Activated CD8-positive, alpha-beta memory T cell treated with anti-CD3 and anti-CD28 coated beads for 36 hours (primary cell): ENCODE measurements around the gene AMBRA1. TPM values are rescaled to one million over a fixed set of nuclear protein-coding genes. Genes with fewer than 3 reads are reported as not detected.

Experiments used
- total RNA-seq, 2 experiments: library from RNA; stranded (reverse); gene quantifications; one replicate each; pipeline ENCODE4 v1.2.3, GENCODE V29; 2021

Gene AMBRA1
- total RNA-seq, 2 experiments from 2014 or later, result 28.7 to 28.9 TPM

Other genes starting within 250 kb of the AMBRA1 start
- 10 to 100 TPM; 76.0 to 81.4 TPM for gene DGKZ, start 246.6 kb downstream of the AMBRA1 start, total RNA-seq
- gene MDK, start 212.4 kb downstream of the AMBRA1 start, total RNA-seq, result 1 to 10 TPM in 1 of 2 experiments, under 1 TPM in 1; 0.90 to 1.6 TPM
- not detected for gene CHRM4, start 202.2 kb downstream of the AMBRA1 start, total RNA-seq
- gene HARBI1, start 23.2 kb upstream of the AMBRA1 start, total RNA-seq, result 1 to 10 TPM; 3.5 to 3.6 TPM
- 10 to 100 TPM; 52.5 to 59.0 TPM for gene ATG13, start 23.5 kb upstream of the AMBRA1 start, total RNA-seq
- 10 to 100 TPM; 52.9 to 54.4 TPM for gene ARHGAP1, start 106.6 kb upstream of the AMBRA1 start, total RNA-seq
- 10 to 100 TPM; 11.4 to 12.0 TPM for gene ZNF408, start 107.0 kb upstream of the AMBRA1 start, total RNA-seq
- not detected for gene F2, start 125.2 kb upstream of the AMBRA1 start, total RNA-seq